ENCODE measurements around the gene CAPG.

Gene CAPG

GRCh38 chr2:85354286-85355072 lies 55.7 kb downstream of the CAPG start, which contains the start of the genes ELMOD3 and RETSAT:
Gene ELMOD3 (plus strand): TSS chr2:85354769. CDS start chr2:85357199, 2,430 bp downstream.
Gene RETSAT (minus strand): TSS chr2:85354528. CDS start chr2:85354507, 21 bp downstream.
- peak; percentile 99 for DNase-seq

- peak; percentile 25 for DNase-seq
Measured at GRCh38 chr2:85353876-85354285, 56.3 kb downstream of the CAPG start.

- no peak for DNase-seq
Measured at GRCh38 chr2:85347599-85347998, 62.6 kb downstream of the CAPG start.
